ENCODE results near the gene NTRK1.

Gene NTRK1

DNA sequence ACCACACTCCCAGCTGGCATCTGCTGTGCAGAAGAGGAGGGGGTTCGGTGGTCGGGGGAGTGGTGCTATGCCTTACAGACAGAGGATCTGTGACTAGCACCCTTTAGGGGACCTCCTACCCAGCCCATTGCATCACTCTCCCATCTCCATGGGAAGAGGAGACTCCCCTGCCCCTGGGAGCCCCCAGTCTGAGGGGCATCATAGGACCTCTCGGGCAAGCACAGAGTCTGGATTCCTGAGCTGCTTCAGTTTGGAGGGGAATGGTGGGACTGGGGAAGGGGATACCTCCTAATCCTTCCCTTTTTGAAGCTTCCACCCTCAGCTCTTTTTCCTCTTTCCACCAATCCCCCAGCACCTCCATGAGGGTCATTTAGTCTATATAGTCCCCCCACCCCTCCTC, 3.1 kb upstream of the NTRK1 start:
- DNase-seq (ENCODE audit: low read depth in 3 of 3): no peak

GRCh38 chr1:156858555-156858956, 2.1 kb upstream of the NTRK1 start:
- no peak for DNase-seq (ENCODE audit: low read depth in 3 of 3)

- DNase-seq (ENCODE audit: low read depth in 3 of 3): no peak
These were observed 1.6 kb upstream of the NTRK1 start, which contains the start of gene INSRR for GRCh38 chr1:156858959-156859522. Gene INSRR (minus strand): TSS chr1:156859117. CDS start chr1:156858621, 496 bp downstream.

GRCh38 chr1:156859523-156860112, 1.0 kb upstream of the NTRK1 start:
- no peak for DNase-seq (ENCODE audit: low read depth in 3 of 3)

DNA sequence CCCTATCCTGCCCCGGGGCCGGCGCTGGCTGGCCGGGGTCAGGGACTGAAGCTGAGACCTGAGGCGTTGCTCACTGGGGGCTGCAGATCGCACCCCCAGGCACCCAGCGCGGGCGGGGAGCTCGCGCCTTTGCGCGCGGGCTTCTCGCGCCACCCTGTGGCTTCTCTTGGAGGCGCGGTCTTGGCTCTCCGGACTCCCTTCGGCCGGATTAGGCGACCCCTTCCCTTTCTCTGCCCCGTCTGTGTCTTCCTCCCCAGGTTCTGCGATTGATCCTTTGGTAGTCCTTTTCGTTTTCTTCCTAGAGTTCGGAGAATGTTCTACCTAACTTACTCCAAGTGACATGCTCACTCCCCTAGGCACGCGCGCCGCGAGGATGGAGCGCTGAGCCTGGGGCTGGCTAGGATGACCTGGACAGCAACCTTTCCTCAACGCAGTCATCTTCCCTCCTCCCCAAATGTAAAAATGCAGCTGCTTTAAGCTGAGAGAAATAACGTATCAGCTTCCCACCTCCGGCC, 495 bp upstream of the NTRK1 start:
- peak in 2 of 3 donors; percentile 20 to 59 for DNase-seq (ENCODE audit: low read depth in 3 of 3)

DNA sequence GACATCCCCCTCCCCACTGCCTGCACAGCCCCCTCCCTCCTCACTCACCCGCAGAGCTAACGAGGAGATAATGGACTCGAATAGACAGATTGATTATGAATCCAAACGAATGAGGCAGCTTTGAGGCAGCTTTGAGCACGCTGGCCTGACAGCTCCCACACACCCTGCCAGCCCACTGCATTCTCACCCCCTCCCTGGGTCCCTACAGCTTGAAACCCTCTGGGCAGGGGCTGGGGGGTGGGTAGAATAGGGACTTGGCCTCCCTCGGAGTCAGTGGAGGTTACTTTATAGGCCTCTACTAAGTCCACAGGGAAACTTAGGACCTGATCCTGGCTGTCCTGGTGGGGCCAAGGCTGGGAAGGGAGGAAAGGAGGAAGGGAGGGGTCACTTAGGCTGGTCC, 1.9 kb downstream of the NTRK1 start:
- DNase-seq (ENCODE audit: low read depth in 3 of 3): no peak

- peak in 1 of 3 donors; percentile 29 for DNase-seq (ENCODE audit: low read depth in 3 of 3)
These were observed 2.4 kb downstream of the NTRK1 start for GRCh38 chr1:156862997-156863599.

- DNase-seq (ENCODE audit: low read depth in 3 of 3): no peak
These were observed 3.0 kb downstream of the NTRK1 start for GRCh38 chr1:156863631-156864030.

DNA sequence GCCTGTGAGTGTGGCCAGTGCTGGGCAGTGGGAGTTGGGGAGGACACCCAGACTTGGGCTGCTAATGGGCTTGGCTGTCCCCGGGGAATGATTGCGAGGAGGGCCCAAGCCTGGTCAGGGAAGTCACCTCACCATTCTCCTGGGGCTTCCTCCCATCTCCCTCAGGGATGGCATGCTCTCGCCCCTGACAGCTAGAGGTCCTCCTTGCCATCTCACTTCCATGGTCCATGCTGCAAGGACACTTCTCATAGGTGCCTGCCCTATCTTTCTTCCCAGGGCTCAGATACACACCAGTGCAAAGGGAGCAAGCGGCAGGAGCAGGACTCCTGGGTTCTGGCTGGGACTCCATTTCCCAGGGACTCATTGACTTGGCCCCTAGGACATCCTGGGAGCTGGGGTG, 4.1 kb downstream of the NTRK1 start:
- DNase-seq (ENCODE audit: low read depth in 3 of 3): no peak

DNA sequence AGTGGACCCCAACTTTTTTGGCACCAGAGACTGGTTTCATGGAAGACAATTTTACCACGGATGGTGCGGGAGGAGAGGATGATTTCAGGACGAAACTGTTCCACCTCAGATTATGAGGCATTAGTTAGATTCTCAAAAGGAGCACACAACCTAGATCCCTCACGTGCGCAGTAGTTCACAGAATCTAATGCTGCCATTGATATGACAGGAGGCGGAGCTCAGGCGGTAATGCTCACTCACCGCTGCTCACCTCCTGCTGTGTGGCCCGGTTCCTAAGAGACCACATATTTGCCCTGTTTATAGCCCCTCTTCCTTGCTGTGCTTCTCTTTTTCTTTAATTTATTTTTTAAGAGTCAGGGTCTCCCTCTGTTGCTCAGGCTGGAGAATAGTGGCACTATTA, 4.6 kb downstream of the NTRK1 start:
- DNase-seq (ENCODE audit: low read depth in 3 of 3): no peak

GRCh38 chr1:156865865-156866248, 5.2 kb downstream of the NTRK1 start:
- no peak for DNase-seq (ENCODE audit: low read depth in 3 of 3)

DNA sequence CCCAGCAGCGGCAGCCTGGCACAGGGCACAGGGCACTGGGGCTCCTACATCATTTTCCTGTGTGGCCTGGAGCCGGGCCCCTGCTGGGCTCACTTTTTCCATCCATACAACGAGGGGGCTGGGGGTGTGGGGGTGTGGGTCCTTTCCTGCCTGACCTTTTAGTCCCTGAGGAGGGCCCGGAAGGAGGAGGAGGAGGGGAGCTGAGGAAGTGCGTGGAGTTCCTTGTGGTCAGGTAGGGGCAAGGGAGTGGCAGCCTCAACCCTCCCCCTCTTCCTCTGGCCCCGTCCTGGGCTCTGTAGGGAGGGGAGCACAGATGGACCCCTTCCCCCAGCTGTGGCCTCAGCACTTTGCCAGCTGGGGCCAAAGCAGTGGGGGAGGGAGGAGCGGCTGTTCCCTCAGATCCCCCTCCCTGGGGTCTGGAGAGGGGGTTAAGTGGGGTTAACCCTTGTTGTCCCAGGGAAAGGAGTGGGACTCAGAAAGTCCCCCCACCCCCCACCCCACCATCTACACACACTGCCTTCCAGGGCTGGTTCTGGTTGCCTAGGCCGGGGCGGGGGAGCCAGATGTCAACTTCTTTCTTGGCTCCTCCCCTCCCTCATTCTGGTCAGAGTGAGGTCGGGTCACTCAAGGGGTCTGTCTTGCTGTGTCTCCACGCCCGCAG, 5.7 kb downstream of the NTRK1 start:
- DNase-seq (ENCODE audit: low read depth in 3 of 3): no peak

DNA sequence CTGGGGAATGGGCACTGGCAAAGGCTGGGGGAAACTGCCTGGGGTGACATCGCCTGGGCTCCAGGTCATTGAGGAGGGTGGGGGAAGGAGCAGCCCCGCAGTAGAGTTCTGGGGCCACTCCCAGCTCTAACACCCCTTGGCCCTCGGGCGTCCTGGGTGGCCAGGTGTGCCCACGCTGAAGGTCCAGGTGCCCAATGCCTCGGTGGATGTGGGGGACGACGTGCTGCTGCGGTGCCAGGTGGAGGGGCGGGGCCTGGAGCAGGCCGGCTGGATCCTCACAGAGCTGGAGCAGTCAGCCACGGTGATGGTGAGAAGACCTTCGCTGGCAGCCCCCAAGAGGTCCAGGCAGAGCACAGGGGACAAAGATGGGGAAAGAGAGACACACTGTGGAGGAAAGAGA, 7.7 kb downstream of the NTRK1 start:
- no peak for DNase-seq (ENCODE audit: low read depth in 3 of 3)

DNA sequence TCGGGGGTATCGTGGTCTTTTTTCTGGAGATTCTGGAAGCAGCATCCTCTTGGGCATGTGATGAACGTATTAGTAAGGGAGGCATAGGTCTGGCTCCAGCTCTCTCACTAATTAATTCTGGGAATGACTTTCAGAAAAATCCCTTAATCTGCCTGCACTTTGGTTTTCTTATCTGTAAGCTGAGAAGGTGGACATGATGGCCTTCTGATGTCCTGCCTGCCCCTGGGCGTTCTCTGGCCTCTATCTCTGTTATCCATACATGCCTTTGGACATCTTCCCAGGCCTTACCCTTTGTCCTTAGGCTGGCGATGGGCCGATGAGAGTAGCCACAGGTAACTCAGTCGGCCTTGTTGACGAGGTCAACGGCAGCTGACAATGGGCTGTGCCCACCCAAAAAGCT, 8.8 kb downstream of the NTRK1 start:
- no peak for DNase-seq (ENCODE audit: low read depth in 3 of 3)

- DNase-seq (ENCODE audit: low read depth in 3 of 3): no peak
These were observed 13.0 kb downstream of the NTRK1 start for GRCh38 chr1:156873659-156874058.

- DNase-seq (ENCODE audit: low read depth in 3 of 3): no peak
These were observed 13.5 kb downstream of the NTRK1 start for GRCh38 chr1:156874142-156874541.

- DNase-seq (ENCODE audit: low read depth in 3 of 3): no peak
These were observed 14.1 kb downstream of the NTRK1 start for GRCh38 chr1:156874572-156875340.

DNA sequence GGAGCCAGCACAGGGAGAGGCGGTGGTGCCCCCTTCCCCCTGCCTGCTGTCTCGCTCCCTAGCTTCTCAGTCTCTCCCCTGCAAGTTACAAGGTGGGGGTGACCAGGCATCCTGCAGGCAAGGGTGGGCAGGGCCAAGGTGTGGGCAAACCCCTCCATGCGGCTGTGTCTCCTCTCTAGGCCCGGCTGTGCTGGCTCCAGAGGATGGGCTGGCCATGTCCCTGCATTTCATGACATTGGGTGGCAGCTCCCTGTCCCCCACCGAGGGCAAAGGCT, 14.6 kb downstream of the NTRK1 start:
- DNase-seq (ENCODE audit: low read depth in 3 of 3): no peak

GRCh38 chr1:156876281-156876680, 15.6 kb downstream of the NTRK1 start:
- no peak for DNase-seq (ENCODE audit: low read depth in 3 of 3)

GRCh38 chr1:156877433-156878170, 16.9 kb downstream of the NTRK1 start:
- no peak for DNase-seq (ENCODE audit: low read depth in 3 of 3)

DNA sequence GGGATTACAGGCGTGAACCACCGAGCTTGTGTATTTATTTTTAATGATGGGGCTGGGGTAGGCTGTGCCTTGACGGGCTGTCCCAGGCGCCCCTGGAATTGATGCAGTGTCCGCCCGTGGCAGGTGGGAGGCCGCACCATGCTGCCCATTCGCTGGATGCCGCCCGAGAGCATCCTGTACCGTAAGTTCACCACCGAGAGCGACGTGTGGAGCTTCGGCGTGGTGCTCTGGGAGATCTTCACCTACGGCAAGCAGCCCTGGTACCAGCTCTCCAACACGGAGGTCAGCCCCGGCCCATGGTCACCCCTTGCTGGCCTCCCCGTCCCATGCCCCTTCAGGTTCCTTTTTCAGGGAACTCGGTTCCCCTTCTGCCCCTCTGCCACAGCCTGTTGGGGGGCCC, 19.2 kb downstream of the NTRK1 start:
- DNase-seq (ENCODE audit: low read depth in 3 of 3): no peak

- DNase-seq (ENCODE audit: low read depth in 3 of 3): no peak
These were observed 19.8 kb downstream of the NTRK1 start for GRCh38 chr1:156880473-156880872.
